GM12872 (cell line): ENCODE data around the gene BOD1.

ENCODE experiments used
- CTCF ChIP-seq: IDR thresholded peaks from 3 replicates; pipeline ENCODE4 v1.5.1; 2011; ENCODE audit warnings: low read depth, mild to moderate bottlenecking, low read length, moderate library complexity; ENCODE audit not compliant: insufficient read depth

Gene BOD1

GRCh38 chr5:173628501-173628900 is 12.1 kb upstream of the BOD1 start:
- TF ChIP-seq CTCF = no peak

- no peak for TF ChIP-seq CTCF
Measured at GRCh38 chr5:173627860-173628392, 11.5 kb upstream of the BOD1 start.

- no peak for TF ChIP-seq CTCF
Measured at GRCh38 chr5:173627271-173627670, 10.8 kb upstream of the BOD1 start.

GRCh38 chr5:173626505-173626820 is 10.0 kb upstream of the BOD1 start:
- TF ChIP-seq CTCF = no peak

GRCh38 chr5:173625673-173626504 is 9.4 kb upstream of the BOD1 start:
- peak; percentile 74 for TF ChIP-seq CTCF

GRCh38 chr5:173625261-173625660 is 8.8 kb upstream of the BOD1 start:
- TF ChIP-seq CTCF = no peak

- TF ChIP-seq CTCF = no peak
Measured at GRCh38 chr5:173624282-173624681, 7.8 kb upstream of the BOD1 start.
